NCI-H146 treated with DMSO at 0.1 percent for 48 hours (cell line): ENCODE data around the gene GEMIN2.
"Not testable (repeated sequence)": the region's sequence is repeated elsewhere in the genome, so short reads cannot be mapped to it uniquely, and the experiment has no call there.

Source experiments
- DNase-seq: peaks from one replicate; lab custom pipeline; 2025; ENCODE audit not compliant: unreplicated experiment; lab: John Stamatoyannopoulos, UW

The GEMIN2 gene

GRCh38 chr14:39175445-39176262, 61.5 kb downstream of the GEMIN2 start:
- no peak for DNase-seq

GRCh38 chr14:39176263-39177167, 62.4 kb downstream of the GEMIN2 start:
- no peak for DNase-seq

- no peak for DNase-seq
Observed at GRCh38 chr14:39177168-39177545, 63.0 kb downstream of the GEMIN2 start.

- DNase-seq: no peak
Observed at GRCh38 chr14:39179042-39179441, 64.9 kb downstream of the GEMIN2 start.

GRCh38 chr14:39180553-39180952, 66.4 kb downstream of the GEMIN2 start:
- no peak for DNase-seq

GRCh38 chr14:39181026-39181692, 67.0 kb downstream of the GEMIN2 start:
- DNase-seq: no peak

GRCh38 chr14:39181693-39182047, 67.5 kb downstream of the GEMIN2 start:
- DNase-seq: no peak

- DNase-seq: no peak
Observed at GRCh38 chr14:39182770-39183684, 68.9 kb downstream of the GEMIN2 start.

GRCh38 chr14:39183685-39184003, 69.5 kb downstream of the GEMIN2 start:
- not testable (repeated sequence) for DNase-seq

GRCh38 chr14:39184628-39185255, 70.6 kb downstream of the GEMIN2 start:
- no peak for DNase-seq

GRCh38 chr14:39185256-39186049, 71.3 kb downstream of the GEMIN2 start:
- DNase-seq: no peak
